GM08714 (cell line): Measurements from ENCODE around the gene SKP1.
"Not testable (repeated sequence)": the region's sequence is repeated elsewhere in the genome, so short reads cannot be mapped to it uniquely, and the experiment has no call there.

ENCODE experiments used
- H3K4me3 ChIP-seq: fragments of 200-500 bp; sonication (Bioruptor generic); 2 replicates; pipeline ENCODE4 v1.5.1; 2014; ENCODE audit warnings: mild to moderate bottlenecking, low read length, inconsistent platforms
- ZNF274 ChIP-seq: IDR thresholded peaks from 2 replicates; pipeline ENCODE4 v1.6.1; 2012; ENCODE audit warnings: mild to moderate bottlenecking, low read depth, low read length

The SKP1 gene

DNA sequence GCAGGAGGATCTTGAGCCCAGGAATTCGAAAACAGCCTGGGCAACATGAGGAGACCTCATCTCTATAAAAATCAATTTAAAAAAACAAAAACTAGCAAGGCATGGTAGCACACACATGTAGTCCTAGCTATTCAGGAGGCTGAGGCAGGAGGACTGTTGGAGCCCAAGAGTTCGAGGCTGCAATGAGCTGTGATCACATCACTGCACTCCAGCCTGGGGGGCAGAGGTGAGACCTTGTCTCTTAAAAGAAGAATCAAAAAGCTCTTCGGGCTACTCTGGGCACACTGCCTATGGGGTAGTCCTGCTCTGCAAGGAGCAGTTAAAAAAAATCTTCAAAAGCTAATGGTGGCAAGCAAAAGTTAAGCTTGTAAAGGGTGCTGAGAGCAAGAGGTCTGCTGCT is 23.5 kb downstream of the SKP1 start:
- TF ChIP-seq ZNF274, result no peak
- no peak overlapping the region for H3K4me3 ChIP-seq

- not testable (repeated sequence) for H3K4me3 ChIP-seq
Measured at GRCh38 chr5:134152173-134152832, 24.4 kb downstream of the SKP1 start.

GRCh38 chr5:134151723-134152122 is 25.0 kb downstream of the SKP1 start:
- TF ChIP-seq ZNF274, result no peak
- H3K4me3 ChIP-seq, result no peak overlapping the region

DNA sequence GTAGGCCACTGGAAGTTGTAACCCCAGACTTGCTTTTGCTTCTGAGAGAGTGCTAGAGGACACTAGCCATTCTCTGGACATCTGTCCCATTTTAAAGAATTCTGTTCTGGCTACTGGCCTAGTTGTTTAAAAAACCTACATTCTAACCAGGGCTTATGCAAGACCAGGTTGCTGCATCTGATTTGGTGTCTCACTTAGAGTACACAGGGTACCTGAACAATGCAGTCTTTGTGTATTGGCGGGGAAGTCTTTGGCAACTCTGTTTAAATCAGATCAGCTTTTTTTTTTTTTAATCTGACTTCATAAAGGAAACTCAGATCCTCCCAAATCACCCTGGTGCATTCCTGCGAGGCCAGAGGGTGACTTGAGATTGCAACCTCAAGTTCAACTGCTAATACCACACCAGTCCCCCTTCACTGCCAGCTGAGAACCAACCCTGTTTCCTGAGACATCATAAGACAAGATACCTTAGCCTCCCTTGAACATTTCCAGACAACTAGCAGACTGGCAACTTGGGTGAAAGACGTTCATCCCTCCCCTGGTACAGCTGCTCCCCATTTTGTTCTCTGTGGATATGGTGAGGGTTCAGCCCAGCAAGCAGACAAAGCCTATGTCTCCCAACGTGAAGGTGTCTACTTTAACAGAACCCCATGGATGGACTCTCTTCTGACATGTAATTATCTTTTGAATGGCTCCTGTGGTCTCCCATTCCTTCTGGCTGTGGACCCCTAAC is 27.0 kb downstream of the SKP1 start:
- H3K4me3 ChIP-seq, result no peak overlapping the region
- TF ChIP-seq ZNF274, result no peak

DNA sequence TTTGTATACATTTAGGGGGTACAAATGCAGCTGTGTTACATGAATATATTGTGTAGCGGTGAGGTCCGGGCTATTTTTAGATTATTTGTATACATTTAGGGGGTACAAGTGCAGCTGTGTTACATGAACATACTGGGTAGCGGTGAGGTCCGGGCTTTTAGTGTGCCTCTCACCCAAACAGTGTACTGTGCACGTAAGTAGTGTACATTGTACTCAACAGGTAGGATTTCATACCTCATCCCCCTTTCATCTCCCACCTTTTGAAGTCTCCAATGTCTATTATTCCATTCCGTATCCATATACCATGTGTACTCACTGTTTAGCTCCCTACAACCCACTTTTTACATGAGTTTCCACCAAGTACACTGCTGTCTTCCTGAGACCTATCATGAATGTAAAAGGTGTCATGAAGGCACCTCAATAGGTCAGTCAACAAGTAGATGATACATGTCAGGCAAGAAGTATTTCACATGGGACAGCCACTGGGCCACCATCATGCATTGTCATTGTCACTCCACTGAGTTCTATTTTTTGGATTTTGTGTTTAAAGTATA is 27.7 kb downstream of the SKP1 start:
- no peak for TF ChIP-seq ZNF274
- no peak overlapping the region for H3K4me3 ChIP-seq

GRCh38 chr5:134148316-134148715 is 28.4 kb downstream of the SKP1 start:
- no peak for TF ChIP-seq ZNF274
- H3K4me3 ChIP-seq, result no peak overlapping the region

DNA sequence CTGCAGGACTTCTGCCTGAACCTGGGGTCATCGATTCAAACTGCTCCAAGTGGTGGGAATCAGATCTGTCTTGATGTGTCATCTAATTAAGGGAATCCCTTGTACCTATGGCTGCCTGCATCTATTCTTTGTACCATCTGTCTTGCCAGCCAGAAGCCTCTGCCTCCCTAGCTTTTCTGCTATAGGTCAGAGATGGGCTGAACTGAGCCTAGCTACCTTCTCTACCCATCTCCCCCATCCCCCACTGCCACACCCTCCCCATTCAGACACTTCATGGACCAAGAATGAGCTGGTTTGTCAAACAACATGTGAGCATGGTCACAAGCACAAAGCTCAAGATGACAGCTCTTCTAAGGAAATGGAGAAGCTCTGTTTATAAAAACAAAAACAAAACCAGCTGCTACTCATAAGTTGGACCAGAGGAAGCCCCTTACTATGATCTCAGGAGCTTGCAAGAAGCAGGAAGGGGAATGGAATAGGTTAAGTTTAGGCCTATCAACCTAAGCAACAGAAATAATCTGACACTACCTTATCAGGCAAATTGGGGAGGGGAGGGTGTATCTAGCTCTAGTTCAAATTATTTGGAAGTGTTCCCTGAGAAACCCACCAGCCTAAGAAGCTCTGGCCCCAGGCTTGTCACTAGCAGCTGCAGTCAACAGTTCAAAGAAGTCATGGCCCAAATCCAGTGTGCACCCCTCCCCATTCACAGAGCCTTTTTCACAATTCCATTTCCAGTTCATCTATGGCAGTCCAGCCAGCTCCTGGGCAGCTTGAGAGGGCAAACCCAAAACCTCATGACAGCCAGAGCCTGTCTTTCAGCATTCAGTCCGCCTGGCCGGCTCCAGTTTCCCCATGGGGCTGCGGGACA is 29.9 kb downstream of the SKP1 start:
- TF ChIP-seq ZNF274, result no peak
- no peak overlapping the region for H3K4me3 ChIP-seq

DNA sequence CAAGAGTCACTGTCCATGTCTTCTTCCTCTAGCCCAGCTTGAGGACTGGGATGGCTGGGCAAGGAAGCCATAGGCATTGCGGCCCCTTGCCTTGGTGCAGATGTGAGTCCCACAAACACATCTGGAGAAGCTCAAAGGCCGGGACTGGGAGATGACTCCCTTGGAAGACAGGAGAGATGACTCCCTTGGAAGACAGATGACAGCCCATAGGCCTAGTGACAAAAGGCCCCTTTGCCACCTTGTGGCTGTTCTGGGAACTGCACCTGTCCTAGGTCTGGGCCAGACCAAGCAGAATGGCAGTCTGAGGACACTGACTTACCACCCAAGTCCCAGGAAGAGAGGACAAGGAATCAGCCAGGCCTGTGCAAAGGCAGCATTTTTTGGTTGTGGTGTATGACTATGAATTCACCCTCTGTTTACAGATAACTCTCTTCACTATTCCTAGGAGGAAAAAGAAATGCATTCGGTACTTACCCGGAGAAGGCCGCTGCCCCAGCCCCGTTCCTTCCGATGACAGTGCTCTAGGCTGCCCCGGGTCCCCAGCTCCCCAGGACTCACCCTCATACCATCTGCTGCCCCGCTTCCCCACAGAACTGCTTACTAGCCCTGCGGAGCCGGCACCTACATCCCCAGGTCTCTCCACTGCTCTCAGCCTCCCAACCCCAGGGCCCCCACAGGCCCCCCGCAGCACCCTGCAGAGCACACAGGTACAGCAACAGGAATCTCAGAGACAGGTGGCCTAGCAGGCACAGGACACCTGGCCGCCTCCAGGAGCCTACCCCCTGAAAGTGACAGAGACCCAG is 30.8 kb downstream of the SKP1 start:
- no peak overlapping the region for H3K4me3 ChIP-seq
- TF ChIP-seq ZNF274, result no peak

DNA sequence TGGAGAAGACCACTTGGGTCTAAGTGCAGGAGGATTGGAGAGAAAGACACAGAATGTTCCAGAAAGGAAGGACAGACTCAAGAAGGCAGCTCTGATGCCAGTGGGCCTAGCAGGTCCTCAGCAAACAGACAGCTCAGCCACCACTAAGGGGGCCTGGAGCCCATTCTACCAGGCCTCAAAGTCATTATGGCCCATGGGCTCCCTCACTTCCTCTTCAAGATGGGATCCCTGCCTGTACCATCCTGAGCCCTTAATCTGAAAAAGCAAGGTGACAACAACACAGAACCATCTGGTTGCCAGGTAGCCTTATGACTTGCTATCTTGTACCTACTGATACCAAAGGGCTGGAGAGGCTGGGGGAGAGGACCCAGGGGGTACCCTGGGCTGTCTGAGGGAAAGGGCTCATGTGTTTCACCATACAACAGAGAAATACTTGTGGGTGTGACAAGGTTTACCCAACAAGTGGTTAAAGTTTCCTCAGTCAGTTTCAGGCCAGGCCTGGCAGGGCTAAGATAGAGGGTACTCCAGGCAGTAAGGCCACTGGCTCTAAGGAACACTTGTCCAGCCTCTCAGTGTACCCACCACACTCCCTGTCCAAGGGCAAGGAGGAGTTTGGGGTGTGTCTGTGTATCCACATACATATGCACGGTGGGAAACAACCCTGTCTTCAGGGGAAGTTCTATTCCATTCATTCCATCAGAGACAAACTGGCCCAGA is 31.6 kb downstream of the SKP1 start:
- no peak for TF ChIP-seq ZNF274
- no peak overlapping the region for H3K4me3 ChIP-seq

- TF ChIP-seq ZNF274, result no peak
- H3K4me3 ChIP-seq, result no peak overlapping the region
Measured at GRCh38 chr5:134143944-134144941, 32.5 kb downstream of the SKP1 start.

DNA sequence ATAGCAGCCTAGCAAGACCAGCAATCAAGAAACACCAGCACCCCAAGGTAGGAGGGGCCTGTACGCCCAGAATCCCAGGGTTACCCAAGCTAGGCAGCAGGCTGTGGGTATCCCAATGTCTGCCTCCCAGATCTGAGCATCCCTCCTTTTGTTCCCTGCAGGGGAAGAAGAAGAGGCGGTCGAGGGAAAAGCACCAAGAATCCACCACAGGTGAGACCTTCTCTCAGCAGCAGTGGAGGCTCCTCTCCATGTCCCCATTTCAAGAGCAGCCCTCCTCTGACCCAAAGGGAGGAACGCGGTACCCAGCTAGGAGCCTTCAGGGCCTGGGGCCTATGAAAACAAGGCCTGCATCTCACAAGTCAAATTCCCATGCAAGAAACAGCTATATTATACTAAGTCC is 33.3 kb downstream of the SKP1 start:
- no peak for TF ChIP-seq ZNF274
- H3K4me3 ChIP-seq, result no peak overlapping the region

DNA sequence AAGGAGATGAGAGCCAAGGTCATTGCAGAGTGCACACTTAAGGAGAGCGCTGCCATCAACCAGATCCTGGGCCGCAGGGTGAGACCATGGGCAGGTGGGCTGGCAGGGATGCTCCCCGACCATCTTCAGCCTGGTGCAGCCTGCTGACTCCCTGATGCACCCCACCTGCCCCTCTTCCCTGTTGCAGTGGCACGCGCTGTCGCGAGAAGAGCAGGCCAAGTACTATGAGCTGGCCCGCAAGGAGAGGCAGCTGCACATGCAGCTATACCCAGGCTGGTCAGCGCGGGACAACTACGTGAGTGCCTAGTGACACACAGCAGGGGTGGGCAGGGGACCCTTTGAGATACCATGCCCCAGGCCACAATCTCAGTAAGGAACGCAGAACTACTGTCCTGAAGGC is 33.9 kb downstream of the SKP1 start:
- no peak overlapping the region for H3K4me3 ChIP-seq
- TF ChIP-seq ZNF274, result no peak
